GM12892 (cell line): ENCODE measurements around the gene IRAK4.

ENCODE experiments used
- POLR2A ChIP-seq: IDR thresholded peaks from 2 replicates; pipeline ENCODE4 v1.6.1; 2011; ENCODE audit warnings: low read depth, low read length, control low read depth
- POLR2AphosphoS5 ChIP-seq: IDR thresholded peaks from 2 replicates; pipeline ENCODE4 v1.6.1; 2011; ENCODE audit warnings: low read depth, low read length, control low read depth
- TAF1 ChIP-seq: IDR thresholded peaks from 2 replicates; pipeline ENCODE4 v1.6.1; 2011; ENCODE audit warnings: low read depth, mild to moderate bottlenecking, control low read depth, low read length, borderline replicate concordance

DNA sequence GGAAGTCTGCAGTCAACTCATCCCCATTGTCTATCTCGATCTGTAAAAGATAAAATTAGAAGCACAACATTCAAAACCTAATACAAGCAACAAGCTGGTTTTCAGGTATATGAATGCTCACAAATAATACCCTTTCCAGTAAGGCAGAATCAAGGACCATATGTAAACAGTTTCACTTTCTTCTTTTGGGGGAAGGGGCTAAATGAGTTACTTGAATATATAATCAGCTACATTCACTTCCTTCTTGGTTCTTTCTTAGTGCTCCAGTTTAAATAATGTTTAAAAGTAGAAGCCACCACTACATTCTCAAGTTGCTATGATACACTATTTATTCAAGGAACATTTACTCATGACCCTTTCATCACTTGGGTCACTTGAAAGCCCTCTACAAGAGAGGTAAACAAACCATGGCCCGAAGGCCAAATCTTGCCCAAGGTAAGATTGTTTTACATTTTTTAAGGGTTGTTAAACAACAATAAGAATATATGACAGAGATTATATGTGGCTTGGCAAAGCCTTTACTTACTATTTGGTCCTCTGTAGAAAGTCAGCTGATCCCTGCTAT, 37.0 kb downstream of the IRAK4 start:
- TF ChIP-seq POLR2A, result no peak
- TF ChIP-seq POLR2AphosphoS5, result no peak
- TF ChIP-seq TAF1, result no peak
